OCI-LY1 (cell line): ENCODE measurements around the gene MBD3L2B.
"Not testable (repeated sequence)": the region's sequence is repeated elsewhere in the genome, so short reads cannot be mapped to it uniquely, and the experiment has no call there.

ENCODE experiments used
- CTCF ChIP-seq: fragments of 200-600 bp; sonication (generic), shearing (Covaris generic); IDR thresholded peaks from 2 replicates; pipeline ENCODE4 v1.5.1; 2017; ENCODE audit warnings: mild to moderate bottlenecking, antibody characterized with exemption, low read length, moderate library complexity, mixed read lengths
- EZH2 ChIP-seq: fragments of 200-600 bp; sonication (generic), shearing (Covaris generic); IDR thresholded peaks from 2 replicates; pipeline ENCODE4 v1.8.0; 2017; ENCODE audit warnings: borderline replicate concordance, mixed run types, mild to moderate bottlenecking, antibody characterized with exemption, low read length, moderate library complexity, mixed read lengths

- not testable (repeated sequence) for TF ChIP-seq CTCF, EZH2
These were observed 34.4 kb upstream of the MBD3L2B start for GRCh38 chr19:7055679-7056078.
